B cell (primary cell): Measurements from ENCODE around the gene DGCR2. TPM values are rescaled to one million over a fixed set of nuclear protein-coding genes. Genes with fewer than 3 reads are reported as not detected.

Experiments
- ATAC-seq: fragments of 200-7000 bp; cut with Tn5 transposase; one replicate; pipeline ENCODE4 v1.10.0; 2021; ENCODE audit warnings: low read depth, mild to moderate bottlenecking, moderate number of reproducible peaks, moderate library complexity
- CTCF ChIA-PET: fragments of 350-600 bp; sonication (Branson Sonifier 250); formaldehyde crosslinking; loops from one replicate; lab custom pipeline; 2021; ENCODE audit warnings: antibody characterized with exemption, inconsistent platforms; lab: Charles Lee
- POLR2A ChIA-PET: fragments of 350-600 bp; sonication (Branson Sonifier 250); formaldehyde crosslinking; loops from one replicate; lab custom pipeline; 2021; ENCODE audit warnings: antibody characterized with exemption; lab: Charles Lee
- DNase-seq: peaks from one replicate; pipeline ENCODE4 v3.0.0; 2013
- H2AFZ ChIP-seq: 2 replicates; pipeline ENCODE4 v1.6.1; 2012; ENCODE audit warnings: mild to moderate bottlenecking, low read depth, low read length; ENCODE audit not compliant: insufficient read depth, poor library complexity, severe bottlenecking
- H3K27ac ChIP-seq, 2 donors: 1 replicate in 1 of 2; 2 replicates in 1 of 2; pipeline ENCODE4 v1.5.1; 2012 to 2013; ENCODE audit warnings: low read length in 2 of 2, mild to moderate bottlenecking in 2 of 2, moderate library complexity in 1 of 2
- H3K27me3 ChIP-seq, 4 experiments: fragments of 200-600 bp in 1 of 4; sonication (generic) in 1 of 4; replicated peaks in 1 of 4; 1 replicate in 2 of 4; 2 replicates in 2 of 4; pipeline versions ENCODE4 v1.6.1 to v1.7.0; 2013 to 2016; ENCODE audit warnings: low read length in 3 of 4, mild to moderate bottlenecking in 2 of 4, mixed read lengths in 1 of 4, moderate library complexity in 1 of 4; ENCODE audit not compliant: insufficient read depth in 4 of 4, control insufficient read depth in 3 of 4; ENCODE audit errors: control extremely low read depth in 1 of 4
- H3K36me3 ChIP-seq, 2 experiments: replicated peaks in 1 of 2; 1 replicate in 1 of 2; 2 replicates in 1 of 2; pipeline versions ENCODE4 v1.6.1 to v1.7.1; 2013; ENCODE audit warnings: low read length in 1 of 2; ENCODE audit not compliant: insufficient read depth in 2 of 2, control insufficient read depth in 1 of 2; ENCODE audit errors: control extremely low read depth in 1 of 2, extremely low read depth in 1 of 2
- H3K4me1 ChIP-seq, 2 donors: fragments of 200-600 bp in 1 of 2; sonication (generic) in 1 of 2; 1 replicate in 1 of 2; 2 replicates in 1 of 2; pipeline versions ENCODE4 v1.5.1 to v1.6.1; 2013 to 2017; ENCODE audit warnings: low read length in 2 of 2; ENCODE audit not compliant: control insufficient read depth in 2 of 2, insufficient read depth in 2 of 2
- H3K4me2 ChIP-seq: replicated peaks from 2 replicates; pipeline ENCODE3; 2012; ENCODE audit warnings: mild to moderate bottlenecking, low read depth, low read length; ENCODE audit not compliant: poor library complexity, severe bottlenecking
- H3K4me3 ChIP-seq, 5 experiments: fragments of 200-600 bp in 1 of 5; sonication (generic) in 1 of 5; 1 replicate in 3 of 5; 2 replicates in 2 of 5; pipeline versions ENCODE4 v1.5.1 to v1.7.0; 2011 to 2016; ENCODE audit warnings: low read length in 4 of 5, mild to moderate bottlenecking in 4 of 5, low read depth in 2 of 5, control low read depth in 1 of 5, moderate library complexity in 1 of 5; ENCODE audit not compliant: insufficient read depth in 1 of 5; ENCODE audit errors: control extremely low read depth in 1 of 5, extremely low read depth in 1 of 5
- H3K79me2 ChIP-seq: fragments of 200-600 bp; sonication (generic); one replicate; pipeline ENCODE4 v1.6.0; 2016; ENCODE audit warnings: low read length; ENCODE audit not compliant: control insufficient read depth, insufficient read depth
- H3K9ac ChIP-seq: fragments of 200-600 bp; sonication (generic); 2 replicates; pipeline ENCODE4 v1.6.1; 2017; ENCODE audit warnings: mild to moderate bottlenecking, low read length, moderate library complexity
- H3K9me3 ChIP-seq, 3 donors: one replicate each; pipeline versions ENCODE4 v1.6.1 to v1.7.1; 2013; ENCODE audit warnings: low read length in 2 of 3; ENCODE audit not compliant: control insufficient read depth in 2 of 3, insufficient read depth in 1 of 3; ENCODE audit errors: control extremely low read depth in 1 of 3
- H4K20me1 ChIP-seq: 2 replicates; pipeline ENCODE4 v1.6.0; 2012; ENCODE audit warnings: mild to moderate bottlenecking, low read length; ENCODE audit not compliant: insufficient read depth, control insufficient read depth, poor library complexity, severe bottlenecking
- H3K27ac Mint-ChIP-seq: one replicate; pipeline ENCODE4 v1.8.0; 2021; ENCODE audit warnings: mixed read lengths
- H3K27me3 Mint-ChIP-seq: one replicate; pipeline ENCODE4 v1.8.0; 2021; ENCODE audit warnings: mixed read lengths
- H3K4me1 Mint-ChIP-seq: one replicate; pipeline ENCODE4 v1.8.0; 2021; ENCODE audit warnings: mixed read lengths
- H3K4me3 Mint-ChIP-seq: one replicate; pipeline ENCODE4 v1.8.0; 2021; ENCODE audit warnings: mixed read lengths
- H3K9me3 Mint-ChIP-seq: one replicate; pipeline ENCODE4 v1.8.0; 2022; ENCODE audit warnings: mixed read lengths; ENCODE audit not compliant: insufficient read depth
- EZH2 ChIP-seq: IDR thresholded peaks from 2 replicates; pipeline ENCODE4 v1.6.1; 2012; ENCODE audit warnings: borderline replicate concordance, low read depth, mild to moderate bottlenecking, moderate library complexity, low read length; ENCODE audit not compliant: insufficient read depth, poor library complexity, severe bottlenecking
- WGBS: methylation state at CpG from one replicate; pipeline ENCODE4 v1.1.5; 2013; ENCODE audit warnings: missing lambda C conversion rate; ENCODE audit not compliant: insufficient coverage; 5-methylcytosine and 5-hydroxymethylcytosine counted together
- intact Hi-C: fragments of 100-400 bp; cut with micrococcal nuclease; formaldehyde crosslinking; loops from one replicate; pipeline ENCODE4 v1.10.0; 2022
- polyA plus RNA-seq: library from polyadenylated mRNA; depleted of rRNA; stranded (reverse); fragments of >200 nt; gene quantifications from 2 replicates; pipeline ENCODE4 v1.2.3, GENCODE V29; 2012
- total RNA-seq, 2 donors: library from RNA; stranded (reverse); fragments of 120-200 nt in 1 of 2; gene quantifications; 1 replicate in 1 of 2; 2 replicates in 1 of 2; pipeline versions ENCODE4 v1.2.3 to v1.2.4, GENCODE V29; 2013 to 2022
- TF ChIP-seq, protein P1 (sequence below): fragments of 200-600 bp; IDR thresholded peaks from one replicate; pipeline ENCODE4 v1.8.0; 2022; ENCODE audit warnings: antibody characterized with exemption, mild to moderate bottlenecking

The DGCR2 gene
- total and polyA plus RNA-seq, 2 donors (not counting 1 experiment from before 2014, with no cell fraction given), result 28.8 to 49.5 TPM

GRCh38 chr22:19168088-19168890 is 46.1 kb upstream of the DGCR2 start:
- H3K27me3 ChIP-seq, result peaks cover 0 to 46% (median 25%) of the 10 kb centered on the region in 4 experiments
- Mint-ChIP-seq H3K4me3 (peak overlapping the region; percentile 60), H3K9me3 (peaks cover 2% of the 10 kb centered on the region), H3K27me3 (peaks cover 29% of the 10 kb centered on the region), H3K27ac (no peak overlapping the region), H3K4me1 (peaks cover 38% of the 10 kb centered on the region)
- no peak for ATAC-seq
- H3K4me2 ChIP-seq, result no peak overlapping the region
- WGBS, result 82% methylated on average over 17 of the region's 17 CpGs
- POLR2A ChIA-PET, result no interaction called here
- intact Hi-C loops, result no loop called here
- H3K27ac ChIP-seq, result no peak overlapping the region
- H3K4me3 ChIP-seq, result no peak overlapping the region
- DNase-seq, result peak; percentile 16
- H4K20me1 ChIP-seq, result peaks cover 8% of the 10 kb centered on the region
- peaks cover 37% of the 10 kb centered on the region for H3K79me2 ChIP-seq
- H3K9ac ChIP-seq, result no peak overlapping the region
- H2AFZ ChIP-seq, result no peak overlapping the region
- no peaks in the 10 kb centered on the region for H3K36me3 ChIP-seq
- H3K9me3 ChIP-seq, result peaks cover 0 to 22% (median 3%) of the 10 kb centered on the region in 3 donors
- H3K4me1 ChIP-seq, result peaks cover 39 to 43% of the 10 kb centered on the region in 2 donors
- CTCF ChIA-PET, result interaction anchor here (0.7 kb wide), 1 partner anchor 318 kb away, joined by 3 read pairs; no protein-coding TSS in a partner anchor
- TF ChIP-seq, protein P1, sequence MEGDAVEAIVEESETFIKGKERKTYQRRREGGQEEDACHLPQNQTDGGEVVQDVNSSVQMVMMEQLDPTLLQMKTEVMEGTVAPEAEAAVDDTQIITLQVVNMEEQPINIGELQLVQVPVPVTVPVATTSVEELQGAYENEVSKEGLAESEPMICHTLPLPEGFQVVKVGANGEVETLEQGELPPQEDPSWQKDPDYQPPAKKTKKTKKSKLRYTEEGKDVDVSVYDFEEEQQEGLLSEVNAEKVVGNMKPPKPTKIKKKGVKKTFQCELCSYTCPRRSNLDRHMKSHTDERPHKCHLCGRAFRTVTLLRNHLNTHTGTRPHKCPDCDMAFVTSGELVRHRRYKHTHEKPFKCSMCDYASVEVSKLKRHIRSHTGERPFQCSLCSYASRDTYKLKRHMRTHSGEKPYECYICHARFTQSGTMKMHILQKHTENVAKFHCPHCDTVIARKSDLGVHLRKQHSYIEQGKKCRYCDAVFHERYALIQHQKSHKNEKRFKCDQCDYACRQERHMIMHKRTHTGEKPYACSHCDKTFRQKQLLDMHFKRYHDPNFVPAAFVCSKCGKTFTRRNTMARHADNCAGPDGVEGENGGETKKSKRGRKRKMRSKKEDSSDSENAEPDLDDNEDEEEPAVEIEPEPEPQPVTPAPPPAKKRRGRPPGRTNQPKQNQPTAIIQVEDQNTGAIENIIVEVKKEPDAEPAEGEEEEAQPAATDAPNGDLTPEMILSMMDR, result no peak
- no peak for TF ChIP-seq EZH2
